HG02970 (cell line): ENCODE data around the gene TSGA10.
"Not testable (repeated sequence)": the region's sequence is repeated elsewhere in the genome, so short reads cannot be mapped to it uniquely, and the experiment has no call there.

Experiments used
- ATAC-seq: cut with Tn5 transposase; IDR thresholded peaks from one replicate; pipeline ENCODE4 v1.9.1; 2021; ENCODE audit warnings: mild to moderate bottlenecking, moderate library complexity, moderate number of reproducible peaks; ENCODE audit not compliant: unreplicated experiment, low FRiP score

Gene TSGA10

GRCh38 chr2:99154643-99155536 lies at the start of gene TSGA10, which contains the start of gene LIPT1:
TSGA10 (minus strand) TSS chr2:99154942; CDS start chr2:99109439, 45,503 bp downstream.
LIPT1 (plus strand) TSS chr2:99154967; CDS start chr2:99161958, 6,991 bp downstream.
- peak; percentile 95 for ATAC-seq

GRCh38 chr2:99201959-99202678 lies 47.4 kb upstream of the TSGA10 start:
- no peak for ATAC-seq

- ATAC-seq = no peak
Observed at GRCh38 chr2:99200076-99200800, 45.5 kb upstream of the TSGA10 start.

GRCh38 chr2:99198103-99198841 lies 43.5 kb upstream of the TSGA10 start:
- no peak for ATAC-seq

- not testable (repeated sequence) for ATAC-seq
Observed at GRCh38 chr2:99192364-99192763, 37.6 kb upstream of the TSGA10 start.

GRCh38 chr2:99190548-99190947 lies 35.8 kb upstream of the TSGA10 start:
- ATAC-seq = no peak

GRCh38 chr2:99188357-99188756 lies 33.6 kb upstream of the TSGA10 start:
- no peak for ATAC-seq

GRCh38 chr2:99187011-99187410 lies 32.3 kb upstream of the TSGA10 start:
- no peak for ATAC-seq

- ATAC-seq = no peak
Observed at GRCh38 chr2:99184811-99185210, 30.1 kb upstream of the TSGA10 start.

- no peak for ATAC-seq
Observed at GRCh38 chr2:99183025-99183424, 28.3 kb upstream of the TSGA10 start.

- no peak for ATAC-seq
Observed at GRCh38 chr2:99181624-99182000, 26.9 kb upstream of the TSGA10 start.

- ATAC-seq = peak; percentile 84
Observed at GRCh38 chr2:99180755-99181623, 26.2 kb upstream of the TSGA10 start, which contains the start of the genes MITD1 and MRPL30. MITD1 (minus strand) TSS chr2:99181058; CDS start chr2:99180981, 77 bp downstream. MRPL30 (plus strand) TSS chr2:99181184; CDS start chr2:99186204, 5,020 bp downstream.

GRCh38 chr2:99171377-99172140 lies 16.8 kb upstream of the TSGA10 start:
- ATAC-seq = no peak

GRCh38 chr2:99169534-99169933 lies 14.8 kb upstream of the TSGA10 start:
- no peak for ATAC-seq

GRCh38 chr2:99166218-99166617 lies 11.5 kb upstream of the TSGA10 start:
- no peak for ATAC-seq

GRCh38 chr2:99159594-99159993 lies 4.9 kb upstream of the TSGA10 start:
- no peak for ATAC-seq

GRCh38 chr2:99158599-99158998 lies 3.9 kb upstream of the TSGA10 start:
- no peak for ATAC-seq

GRCh38 chr2:99156891-99157290 lies 2.1 kb upstream of the TSGA10 start:
- ATAC-seq = no peak
